DMS79 treated with DMSO at 0.1 percent for 48 hours (cell line): ENCODE data around the gene SPATA1.

Experiments
- DNase-seq: peaks from one replicate; lab custom pipeline; 2025; lab: John Stamatoyannopoulos, UW

Gene SPATA1

DNA sequence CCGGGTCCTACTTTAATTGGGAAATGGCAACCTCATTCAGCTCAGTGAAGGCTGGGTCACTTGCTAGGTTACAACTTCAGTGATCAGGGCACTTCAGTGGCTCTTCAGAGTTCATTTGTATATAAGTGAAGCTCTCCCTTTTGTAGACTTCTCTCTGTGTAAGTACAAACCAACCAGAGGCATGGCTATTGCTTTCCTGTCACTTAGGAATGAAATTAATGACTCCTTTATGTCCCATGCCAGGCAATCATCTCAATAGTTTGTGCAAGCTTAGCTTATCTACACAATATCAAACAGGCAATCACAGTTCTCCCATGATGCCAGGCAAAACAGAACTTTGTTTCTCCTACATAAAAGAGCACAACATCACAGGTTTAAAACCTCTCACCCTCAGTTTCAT lies 90.8 kb downstream of the SPATA1 start:
- DNase-seq, result no peak

DNA sequence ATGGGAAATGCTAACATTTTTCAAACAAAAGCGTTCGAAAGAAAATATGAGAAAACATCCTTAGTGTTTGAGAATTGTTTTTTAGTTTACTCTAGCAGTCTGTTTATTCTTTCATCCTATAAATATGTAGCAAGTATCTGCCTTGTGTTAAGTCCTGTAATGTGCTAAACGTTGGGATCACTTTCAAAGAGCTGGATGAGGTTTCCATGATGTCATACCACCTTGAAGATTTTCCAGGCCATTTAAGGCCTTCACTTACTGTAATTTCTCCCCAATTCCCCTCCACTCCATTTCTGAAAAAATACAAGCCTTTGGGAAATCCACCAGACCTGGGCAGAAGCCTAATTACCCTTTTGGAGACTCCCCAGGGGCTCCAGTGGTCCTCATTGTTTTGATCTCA lies 92.2 kb downstream of the SPATA1 start:
- no peak for DNase-seq

DNA sequence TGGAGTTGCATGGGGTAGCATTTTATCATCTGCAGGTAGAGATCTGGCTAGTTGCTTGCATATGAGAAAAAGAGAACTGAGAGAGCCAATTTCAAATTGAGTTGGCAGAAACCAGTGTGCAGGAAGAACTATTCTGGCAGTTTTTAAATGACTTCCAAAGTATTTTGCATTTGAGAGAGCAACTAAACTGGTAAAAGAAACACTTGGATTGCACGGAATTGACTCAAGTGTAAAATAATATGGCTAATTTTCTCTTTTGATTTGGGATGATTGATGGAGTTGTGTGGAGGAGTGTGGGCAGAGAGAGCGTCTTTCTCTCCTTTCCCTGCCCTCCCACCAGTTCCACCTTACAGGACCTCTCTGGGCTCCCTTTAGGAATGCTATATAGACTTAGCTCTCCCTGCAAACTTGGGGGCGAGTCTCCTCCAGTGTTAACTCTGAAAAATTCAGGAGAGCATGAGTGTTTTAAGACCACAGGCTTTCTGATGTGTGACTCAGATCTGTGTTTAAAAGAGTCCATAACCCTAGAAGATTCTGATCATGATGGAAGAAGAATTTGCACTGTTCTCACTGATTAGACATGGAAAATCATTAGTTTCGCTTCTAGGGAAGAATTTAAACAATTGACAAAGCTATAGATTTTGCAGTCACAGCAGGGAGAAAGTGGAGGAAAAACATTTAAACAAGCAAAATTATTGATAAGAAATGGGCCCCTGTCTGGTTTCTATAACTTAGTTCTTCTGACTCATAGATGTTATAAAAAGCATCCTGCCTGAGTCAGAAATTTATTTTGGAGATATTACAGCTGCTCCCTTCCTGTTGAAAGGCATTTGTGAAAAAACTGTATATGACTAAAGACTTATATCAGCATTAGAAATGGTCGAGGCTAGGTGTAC lies 92.9 kb downstream of the SPATA1 start:
- DNase-seq, result no peak

DNA sequence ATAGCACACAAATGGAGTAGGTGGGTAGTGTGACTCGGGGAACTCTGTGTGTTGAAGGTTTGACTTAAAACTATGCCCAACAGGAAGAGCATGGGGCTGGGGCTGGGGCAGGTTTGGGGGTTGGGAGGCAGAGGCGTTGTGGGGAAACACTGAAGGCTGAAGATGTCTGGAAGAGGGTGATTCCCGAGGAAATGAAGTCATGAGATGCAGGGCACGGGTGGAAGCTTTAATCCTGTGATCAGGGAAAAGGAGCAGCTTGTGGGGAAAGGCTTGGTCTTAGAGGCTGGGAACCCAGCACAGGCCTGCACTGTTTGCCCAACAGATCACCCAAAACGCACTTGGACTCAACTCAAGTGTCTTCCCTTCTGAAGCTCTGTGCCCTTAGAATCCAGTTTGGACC lies 94.6 kb downstream of the SPATA1 start:
- DNase-seq, result no peak

DNA sequence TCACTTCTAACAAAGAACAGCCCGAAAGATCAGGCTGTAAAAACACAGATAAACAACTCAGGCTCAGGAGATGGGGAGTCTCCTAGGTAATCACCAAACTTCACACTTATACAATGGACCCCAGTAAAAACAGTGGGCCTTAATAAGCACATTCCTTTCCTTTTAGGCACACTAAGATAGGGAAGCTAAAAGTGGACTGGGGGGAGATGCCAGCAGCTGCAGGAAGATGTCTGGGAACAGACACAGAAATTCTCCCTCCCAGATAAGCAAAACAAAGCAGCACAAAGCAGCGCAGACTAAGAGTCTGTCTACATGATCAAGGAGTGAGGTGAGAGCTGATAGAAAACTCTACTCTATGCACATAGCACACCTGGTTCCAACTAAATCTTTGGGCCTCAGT lies 97.0 kb downstream of the SPATA1 start:
- DNase-seq, result no peak

DNA sequence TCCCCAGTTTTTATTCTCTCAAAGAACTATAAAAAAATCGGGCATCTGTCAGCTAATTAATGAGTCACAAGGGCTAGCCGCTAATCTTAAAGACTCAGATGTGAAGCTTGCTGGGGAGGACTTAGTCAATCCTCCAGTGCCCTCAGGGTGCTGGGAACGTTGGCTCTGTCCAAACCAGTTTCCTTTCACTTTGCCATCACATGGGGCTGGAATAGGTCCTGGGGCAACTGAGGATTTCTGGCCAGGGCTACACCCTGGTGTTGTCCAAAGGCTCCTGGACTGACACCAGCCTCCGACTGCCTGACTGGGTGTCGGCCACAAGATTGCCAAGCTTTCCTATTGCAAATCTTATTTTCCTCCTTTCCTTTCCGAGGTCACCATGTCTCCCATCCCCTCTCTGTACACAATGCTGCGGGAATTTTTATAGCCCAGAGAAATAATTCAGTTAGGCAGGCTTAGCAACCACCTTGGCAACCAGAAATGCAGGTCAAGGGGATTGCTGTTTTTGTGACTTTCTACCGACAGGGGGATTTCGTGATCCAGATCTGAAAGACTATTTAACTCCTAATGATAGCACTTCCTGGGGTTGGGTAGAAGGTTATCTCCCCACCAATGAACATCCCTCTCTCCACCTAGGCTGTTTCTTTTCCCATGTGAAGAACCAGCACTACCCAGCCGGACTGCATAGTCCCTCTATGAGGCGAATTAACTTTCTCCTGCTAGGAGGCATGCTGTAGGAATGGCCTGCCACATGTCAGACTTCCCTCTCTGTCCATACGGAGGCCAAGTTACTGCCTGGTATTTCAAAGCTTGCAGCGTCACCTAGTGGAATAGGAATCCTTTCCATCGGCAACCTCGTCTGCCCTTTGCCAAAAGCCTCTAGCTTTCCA lies 98.0 kb downstream of the SPATA1 start:
- no peak for DNase-seq

DNA sequence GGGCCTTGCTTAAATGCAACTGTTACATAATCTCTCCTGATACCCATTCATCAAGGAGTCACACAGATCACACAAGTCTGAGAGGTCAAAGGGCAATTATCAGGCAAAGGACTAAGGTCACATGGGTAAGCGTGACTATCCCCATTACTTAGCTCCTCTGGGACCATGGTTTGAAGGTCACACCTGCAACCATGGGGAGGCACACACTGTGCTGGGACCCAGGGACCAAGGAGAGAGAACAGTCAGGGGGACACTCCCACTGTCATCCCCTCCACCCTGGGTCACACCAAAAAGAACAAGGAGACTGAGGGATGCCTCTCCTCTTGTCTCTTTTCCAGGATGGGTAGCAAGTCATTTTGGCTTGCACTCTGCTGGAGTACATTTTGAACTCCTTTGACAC lies 99.0 kb downstream of the SPATA1 start:
- DNase-seq, result no peak

DNA sequence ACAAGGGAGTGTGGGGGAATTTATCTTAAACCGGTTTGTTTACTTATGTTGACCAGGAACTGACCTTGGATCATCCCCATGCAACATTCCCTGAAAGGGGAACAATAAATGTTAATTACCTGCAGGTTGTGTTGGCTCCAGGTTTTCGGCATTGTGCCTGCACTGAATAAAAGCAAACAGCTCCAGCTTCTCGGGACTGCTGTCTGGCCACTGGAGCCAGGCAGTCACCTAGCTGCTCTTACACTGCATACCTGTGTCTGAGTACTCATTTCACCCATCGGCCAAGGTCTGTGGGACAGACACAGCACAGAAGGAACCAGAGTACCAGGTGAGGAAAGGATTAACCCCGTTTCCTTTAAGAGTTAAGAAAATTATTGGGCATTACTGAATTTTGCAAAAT lies 100.8 kb downstream of the SPATA1 start:
- DNase-seq, result no peak

DNA sequence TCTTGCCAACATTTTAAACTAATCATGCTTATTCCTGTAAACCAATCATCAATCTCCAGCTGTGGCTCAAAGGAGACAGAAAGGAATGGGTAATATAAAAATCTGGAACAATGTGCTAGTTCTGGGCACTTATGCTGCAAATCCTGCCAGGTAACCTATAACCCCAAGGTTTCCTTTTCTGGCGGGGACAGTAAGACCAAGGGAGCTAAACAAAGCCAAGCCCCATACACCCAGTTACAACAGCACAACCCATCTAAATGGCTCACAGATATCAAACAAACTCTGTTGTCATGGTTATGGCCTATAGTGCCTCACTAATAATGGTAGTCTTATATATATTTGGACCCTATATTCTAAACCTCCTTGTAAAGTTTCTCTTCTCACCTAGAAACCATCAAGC lies 104.9 kb downstream of the SPATA1 start:
- no peak for DNase-seq

DNA sequence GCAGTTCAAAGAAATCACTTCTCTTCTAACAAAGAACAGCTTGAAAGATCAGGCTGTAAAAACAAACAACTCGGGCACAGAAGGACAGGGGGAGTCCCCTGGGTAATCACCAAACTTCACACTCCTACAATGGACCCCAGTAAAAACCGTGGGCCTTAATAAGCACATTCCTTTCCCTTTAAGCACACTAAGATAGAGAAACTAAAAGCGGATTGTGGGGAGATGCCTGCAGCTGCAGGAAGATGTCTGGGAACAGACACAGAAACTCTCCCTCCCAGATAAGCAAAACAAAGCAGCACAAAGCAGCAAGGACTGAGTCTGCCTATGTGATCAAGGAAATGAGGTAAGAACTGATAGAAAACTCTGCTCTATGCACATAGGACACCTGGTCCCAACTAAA lies 105.6 kb downstream of the SPATA1 start:
- no peak for DNase-seq

DNA sequence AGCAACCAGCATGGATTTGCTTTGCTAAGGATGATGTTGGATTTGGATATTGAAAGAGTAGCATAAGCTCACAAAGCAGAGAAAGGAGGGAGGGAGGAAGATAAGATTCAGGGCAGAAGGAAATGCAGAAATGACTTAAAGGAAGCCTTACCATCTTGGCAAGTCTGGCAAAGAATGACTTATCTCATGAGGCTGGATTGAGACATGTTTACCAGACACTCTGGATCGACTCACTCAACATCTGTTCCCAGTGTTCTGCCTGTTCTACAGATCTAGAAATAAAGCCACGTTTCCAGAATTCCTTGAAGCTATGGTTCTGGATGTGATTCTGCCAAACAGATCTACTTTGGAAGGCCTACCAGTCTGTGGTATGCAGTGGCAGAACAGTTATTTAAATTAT lies 106.8 kb downstream of the SPATA1 start:
- no peak for DNase-seq

DNA sequence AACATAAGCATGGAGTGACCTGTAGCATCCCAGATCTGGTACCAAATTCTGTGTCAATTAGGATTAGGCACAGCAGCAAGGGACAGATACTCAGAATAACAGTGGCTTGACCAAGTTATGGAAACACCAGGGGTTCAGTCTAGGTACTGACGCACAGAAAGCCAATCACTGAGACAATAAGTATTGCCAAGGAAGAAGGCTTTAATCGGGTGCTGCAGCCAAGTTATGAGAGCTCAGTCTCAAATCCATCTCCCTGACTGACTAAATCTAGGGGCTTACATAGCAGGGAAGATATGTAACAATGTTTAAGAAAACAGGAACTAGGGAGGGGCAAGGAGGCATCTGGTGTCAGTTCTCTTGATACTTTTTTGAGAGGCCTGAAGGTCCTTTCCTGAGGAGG lies 107.7 kb downstream of the SPATA1 start:
- no peak for DNase-seq

DNA sequence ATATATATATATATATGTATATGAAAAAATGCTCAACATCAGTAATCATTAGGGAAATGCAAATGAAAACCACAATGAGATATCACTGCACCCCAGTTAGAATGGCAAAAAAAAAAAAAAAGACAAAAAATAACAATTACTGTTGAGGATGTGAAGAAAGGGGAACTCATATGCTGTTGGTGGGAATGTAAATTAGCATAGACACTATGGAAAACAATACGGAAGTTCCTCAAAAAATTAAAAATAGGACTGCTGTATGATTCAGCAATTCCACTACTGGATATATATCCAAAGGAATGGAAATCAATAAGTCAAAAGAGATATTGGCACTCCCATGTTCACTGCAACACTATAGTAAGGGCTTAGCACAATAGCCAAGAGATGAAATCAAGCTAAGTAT lies 109.6 kb downstream of the SPATA1 start:
- no peak for DNase-seq
